HG03520 (cell line): Measurements from ENCODE around the gene JMJD8.
"Not testable (repeated sequence)": the region's sequence is repeated elsewhere in the genome, so short reads cannot be mapped to it uniquely, and the experiment has no call there.

Source experiments
- ATAC-seq: cut with Tn5 transposase; IDR thresholded peaks from one replicate; pipeline ENCODE4 v1.9.1; 2021; ENCODE audit warnings: mild to moderate bottlenecking, moderate library complexity; ENCODE audit not compliant: unreplicated experiment

The JMJD8 gene

DNA sequence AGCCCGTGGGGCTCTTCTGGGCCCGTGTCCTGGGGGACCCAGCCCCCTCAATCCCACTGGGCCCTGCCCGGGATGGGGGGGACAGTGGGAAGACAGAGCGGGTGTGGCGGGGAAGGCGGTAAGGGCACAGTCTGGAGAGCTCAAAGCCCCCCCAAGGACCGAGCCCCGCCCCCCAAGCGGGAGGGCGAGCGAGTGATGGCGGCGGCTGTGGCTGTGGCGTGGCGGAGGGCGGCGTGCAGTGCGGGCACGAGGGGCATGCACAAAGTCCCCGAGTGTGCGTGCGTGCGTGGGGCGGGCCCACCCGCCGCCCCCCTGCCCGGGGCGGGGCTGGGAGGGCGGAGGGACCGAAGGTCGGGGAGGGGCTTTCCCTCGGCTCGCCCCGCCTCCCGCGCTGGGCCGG, 9.6 kb upstream of the JMJD8 start:
- ATAC-seq: no peak

DNA sequence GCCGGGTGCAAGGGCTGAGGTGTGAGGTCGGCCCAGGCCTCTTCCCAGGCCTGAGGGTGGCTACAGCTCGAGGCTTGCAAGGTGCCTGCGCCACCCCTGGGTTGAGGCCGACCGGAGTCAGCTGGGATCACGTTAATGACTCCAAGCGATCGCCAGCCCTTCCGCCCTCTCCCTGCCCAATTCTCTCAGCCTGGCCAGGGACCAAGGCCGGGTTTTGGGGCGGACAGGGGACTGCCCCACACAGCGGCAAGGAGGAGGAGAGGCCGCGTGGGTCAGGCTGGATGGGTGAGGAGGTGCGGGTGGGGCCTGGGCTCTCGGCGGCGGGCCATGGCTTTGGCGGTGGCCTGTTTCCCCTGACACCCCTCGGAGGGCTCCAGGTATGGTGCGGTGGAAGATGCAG, 9.2 kb upstream of the JMJD8 start:
- ATAC-seq: no peak

DNA sequence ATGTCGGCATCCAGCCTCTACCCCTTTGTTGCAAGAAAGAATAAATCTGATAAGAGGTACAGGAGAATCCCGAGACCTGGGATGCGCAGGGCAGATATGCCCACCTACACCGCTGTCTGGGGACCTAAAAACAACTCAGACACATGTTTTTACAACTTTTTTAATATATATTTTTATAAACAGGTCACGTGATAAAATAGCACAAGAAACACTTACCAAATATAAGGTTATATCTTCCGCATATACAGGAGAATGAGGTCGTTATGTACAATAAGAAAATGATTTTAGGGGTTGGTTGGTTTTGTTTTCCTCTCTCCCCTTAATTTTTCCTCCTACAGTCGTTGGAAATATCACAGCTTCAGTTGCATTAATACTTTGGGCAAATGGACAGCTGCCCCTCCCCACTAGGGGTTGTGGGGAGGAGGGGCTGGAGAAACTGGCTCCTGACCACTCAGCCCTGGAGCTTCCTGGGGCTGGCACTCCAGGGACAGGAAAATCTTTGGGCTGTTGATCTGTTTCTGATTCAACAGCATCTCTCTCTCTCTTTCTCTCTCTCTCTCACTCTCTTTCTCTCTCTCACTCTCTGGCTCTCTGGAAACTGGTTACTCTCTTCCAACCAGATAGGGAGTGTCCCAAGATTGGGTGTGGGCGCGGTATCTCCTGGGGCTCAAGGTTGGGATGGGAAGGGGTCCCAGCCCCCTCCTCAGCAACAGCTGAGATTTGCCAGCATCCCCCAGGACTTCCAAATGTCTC, 8.4 kb upstream of the JMJD8 start:
- ATAC-seq: no peak

DNA sequence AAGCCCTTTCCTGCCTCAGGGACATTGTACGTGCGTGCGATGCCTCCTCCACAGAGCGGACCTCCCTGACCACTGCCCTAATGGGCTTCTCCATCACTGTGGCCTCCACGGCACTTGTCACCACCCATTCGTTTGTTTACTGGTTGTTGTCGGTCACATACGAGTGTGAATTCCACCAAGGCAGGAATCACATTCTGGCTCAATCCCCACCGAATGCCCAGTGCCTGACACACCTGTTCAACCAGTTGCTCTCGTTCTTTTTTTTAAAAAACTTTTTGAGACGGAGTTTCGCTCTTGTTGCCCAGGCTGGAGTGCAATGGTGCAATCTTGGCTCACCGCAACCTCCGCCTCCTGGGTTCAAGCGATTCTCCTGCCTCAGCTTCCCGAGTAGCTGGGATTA, 7.1 kb upstream of the JMJD8 start:
- not testable (repeated sequence) for ATAC-seq

DNA sequence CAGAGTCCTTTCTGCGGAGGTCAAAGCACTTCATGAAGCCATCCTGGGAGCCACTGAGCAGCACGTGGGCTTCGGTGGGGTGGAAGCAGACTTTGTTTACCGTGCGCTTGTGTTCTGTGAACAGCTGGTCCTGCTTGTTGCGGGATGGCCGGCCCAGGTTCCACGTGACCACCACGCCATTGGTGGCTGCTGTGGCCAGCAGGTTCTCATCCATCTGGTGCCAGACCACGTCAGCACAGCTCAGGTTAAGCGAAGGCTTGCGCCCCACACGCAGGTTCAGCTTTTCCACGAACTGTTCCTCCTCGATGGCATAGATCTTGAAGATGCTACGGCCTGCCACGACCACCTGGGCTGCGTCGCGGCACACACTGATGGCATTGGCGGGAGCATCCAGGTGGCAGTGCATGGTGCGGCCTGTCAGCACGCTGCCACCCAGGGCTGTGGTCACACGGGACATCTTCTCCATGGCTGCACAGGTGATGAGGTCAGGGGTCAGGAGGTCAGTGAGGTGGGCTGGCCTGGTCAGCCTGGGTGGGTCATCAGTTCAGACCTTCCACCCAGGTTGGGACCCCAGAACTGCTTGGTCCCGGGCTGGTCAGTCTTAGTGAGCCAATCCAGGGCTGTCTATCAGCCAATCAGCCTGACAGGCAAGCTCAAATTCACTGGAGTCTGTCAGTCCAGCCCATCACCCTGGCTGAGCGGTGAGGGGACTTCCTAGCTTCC, 5.2 kb upstream of the JMJD8 start:
- no peak for ATAC-seq

DNA sequence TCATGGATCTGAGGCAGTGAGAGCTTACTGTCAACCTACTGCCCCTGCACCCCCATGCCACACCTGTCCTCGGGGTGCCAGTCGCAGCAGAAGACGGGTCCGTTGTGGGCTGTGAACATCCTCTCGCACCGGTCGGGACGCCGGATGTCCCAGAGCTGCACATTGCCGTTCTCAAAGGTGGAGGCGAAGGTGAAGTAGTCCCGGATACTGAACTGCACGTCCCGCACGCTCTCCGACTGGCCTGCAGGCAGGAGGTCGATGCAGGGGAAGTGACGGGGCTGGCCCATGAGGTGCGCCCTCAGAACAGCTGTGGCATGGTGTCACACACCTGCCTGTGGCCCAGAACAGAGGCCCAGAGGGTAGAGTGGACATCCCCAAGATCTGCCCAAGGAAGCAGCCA, 3.4 kb upstream of the JMJD8 start:
- no peak for ATAC-seq

DNA sequence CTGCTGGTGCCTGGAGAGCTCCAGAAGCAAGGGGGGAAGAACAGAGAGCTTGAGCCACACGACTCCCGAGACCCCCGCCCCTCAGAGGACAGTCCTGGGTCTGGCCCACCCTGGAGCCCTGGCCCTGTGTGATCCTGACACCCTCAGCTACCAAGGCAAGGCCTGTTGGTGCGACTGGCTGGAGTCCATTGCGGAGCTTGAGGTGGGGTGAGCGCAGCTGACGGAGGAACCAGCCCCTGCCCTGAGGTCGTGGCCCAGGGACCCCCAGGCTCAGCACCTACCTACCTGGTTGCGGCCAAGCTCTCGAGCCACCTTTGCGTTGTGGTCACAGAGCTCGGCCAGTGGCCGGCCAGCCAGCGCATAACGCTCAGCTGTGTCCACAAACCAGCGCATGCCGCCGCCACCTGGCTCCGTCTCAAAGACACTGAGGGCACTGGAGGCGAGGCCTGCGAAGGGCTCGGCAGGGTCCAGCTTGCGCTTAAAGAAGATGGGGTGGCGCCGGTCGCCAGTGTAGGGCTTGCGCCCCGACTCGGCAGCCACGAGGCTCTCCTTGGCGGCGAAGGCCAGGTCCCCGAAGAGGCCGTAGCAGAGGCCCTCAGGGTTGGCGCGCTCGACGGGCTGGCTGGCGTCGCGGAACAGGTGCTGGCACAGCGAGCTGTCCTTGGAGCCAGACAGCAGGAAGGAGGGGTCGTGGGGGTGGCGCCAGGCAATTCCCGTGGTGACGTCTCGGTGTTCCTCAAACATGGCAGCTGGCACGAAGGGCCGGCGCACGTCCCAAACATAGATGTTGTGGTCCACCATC, 2.5 kb upstream of the JMJD8 start:
- no peak for ATAC-seq

DNA sequence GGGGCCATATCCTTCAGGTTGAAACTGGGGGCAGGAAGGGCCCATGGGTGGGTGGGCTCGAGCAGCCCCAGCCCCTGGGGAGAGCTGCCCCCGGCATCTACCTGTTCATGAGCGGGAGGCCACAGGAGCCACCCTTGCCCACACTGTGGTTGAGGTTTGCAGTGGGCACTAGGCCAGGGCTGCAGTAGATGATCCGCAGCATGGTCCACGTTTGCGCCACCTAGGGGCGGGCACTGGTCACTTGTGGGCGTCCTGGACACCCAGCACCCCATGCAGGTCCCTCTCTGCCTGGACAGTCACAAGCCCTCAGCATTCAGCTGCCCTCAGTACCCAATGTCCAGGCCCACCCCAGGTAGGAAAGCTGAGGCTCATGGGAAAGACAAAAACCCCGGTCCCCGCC, 1.8 kb upstream of the JMJD8 start:
- no peak for ATAC-seq

DNA sequence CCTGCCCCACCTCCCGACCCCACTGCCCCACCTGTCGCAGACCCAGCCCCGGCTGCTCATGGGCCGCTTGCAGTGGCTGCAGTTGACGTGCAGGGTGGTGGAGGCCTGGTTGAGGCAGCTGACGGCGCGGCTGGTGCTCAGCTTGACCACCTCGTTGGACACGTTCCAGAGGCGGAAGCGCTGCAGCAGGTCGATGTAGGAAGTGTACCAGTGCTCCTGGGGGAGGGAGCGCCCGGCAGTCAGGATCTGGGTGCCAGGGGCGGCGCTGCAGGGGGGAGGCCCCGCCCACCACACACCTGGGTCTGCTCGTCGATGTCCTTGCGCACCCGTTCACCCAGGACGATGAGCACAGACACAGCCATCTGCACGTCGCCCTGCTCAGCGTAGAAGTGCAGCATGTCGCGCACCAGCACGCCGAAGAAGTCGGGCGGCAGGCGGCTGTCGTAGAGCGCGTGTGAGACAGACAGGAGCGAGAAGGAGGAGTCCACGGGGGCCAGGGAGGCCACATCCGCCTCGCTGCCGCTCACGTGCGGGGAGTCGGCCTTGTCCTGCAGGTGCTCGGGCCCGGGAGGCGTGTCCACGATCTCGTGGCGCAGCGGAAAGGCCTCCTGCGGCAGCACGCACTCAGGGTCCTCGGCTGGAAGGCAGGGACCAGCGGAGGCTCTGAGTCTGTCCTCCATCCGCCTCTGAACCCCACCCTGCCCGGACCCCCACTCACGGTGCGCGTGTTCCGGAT, 995 bp upstream of the JMJD8 start:
- no peak for ATAC-seq

DNA sequence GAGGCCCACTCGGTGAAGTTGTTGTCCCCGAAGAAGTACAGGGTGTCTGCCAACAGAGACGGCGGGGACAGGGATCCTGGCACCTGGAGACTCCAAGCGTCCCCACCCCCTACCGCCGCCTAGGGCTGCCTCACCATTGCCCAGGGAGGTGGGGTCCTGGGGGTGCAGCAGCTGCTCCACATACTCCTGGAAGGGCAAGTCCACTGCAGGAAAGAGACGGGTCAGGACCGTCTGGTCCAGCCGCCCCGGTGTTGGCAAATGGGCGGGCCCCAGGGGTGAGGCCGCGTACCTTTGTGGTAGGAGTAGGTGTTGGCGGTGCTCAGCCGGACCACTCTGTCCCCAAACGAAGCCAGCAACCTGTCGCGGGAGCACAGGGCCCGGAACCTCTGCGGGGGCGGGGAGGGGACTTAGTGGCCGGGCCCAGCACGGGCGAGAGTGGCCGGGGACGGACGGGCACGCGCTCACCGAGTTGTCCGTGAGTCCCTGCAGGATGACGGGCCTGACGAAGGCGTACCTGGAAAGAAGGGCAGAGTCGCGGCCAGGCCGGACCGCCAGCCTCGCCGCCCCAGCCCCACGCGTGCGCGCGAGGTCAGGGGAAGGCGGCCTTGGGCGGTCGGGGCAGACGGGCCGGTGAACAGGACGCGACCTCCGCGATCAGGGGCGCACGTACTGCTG, 601 bp downstream of the JMJD8 start:
- no peak for ATAC-seq

DNA sequence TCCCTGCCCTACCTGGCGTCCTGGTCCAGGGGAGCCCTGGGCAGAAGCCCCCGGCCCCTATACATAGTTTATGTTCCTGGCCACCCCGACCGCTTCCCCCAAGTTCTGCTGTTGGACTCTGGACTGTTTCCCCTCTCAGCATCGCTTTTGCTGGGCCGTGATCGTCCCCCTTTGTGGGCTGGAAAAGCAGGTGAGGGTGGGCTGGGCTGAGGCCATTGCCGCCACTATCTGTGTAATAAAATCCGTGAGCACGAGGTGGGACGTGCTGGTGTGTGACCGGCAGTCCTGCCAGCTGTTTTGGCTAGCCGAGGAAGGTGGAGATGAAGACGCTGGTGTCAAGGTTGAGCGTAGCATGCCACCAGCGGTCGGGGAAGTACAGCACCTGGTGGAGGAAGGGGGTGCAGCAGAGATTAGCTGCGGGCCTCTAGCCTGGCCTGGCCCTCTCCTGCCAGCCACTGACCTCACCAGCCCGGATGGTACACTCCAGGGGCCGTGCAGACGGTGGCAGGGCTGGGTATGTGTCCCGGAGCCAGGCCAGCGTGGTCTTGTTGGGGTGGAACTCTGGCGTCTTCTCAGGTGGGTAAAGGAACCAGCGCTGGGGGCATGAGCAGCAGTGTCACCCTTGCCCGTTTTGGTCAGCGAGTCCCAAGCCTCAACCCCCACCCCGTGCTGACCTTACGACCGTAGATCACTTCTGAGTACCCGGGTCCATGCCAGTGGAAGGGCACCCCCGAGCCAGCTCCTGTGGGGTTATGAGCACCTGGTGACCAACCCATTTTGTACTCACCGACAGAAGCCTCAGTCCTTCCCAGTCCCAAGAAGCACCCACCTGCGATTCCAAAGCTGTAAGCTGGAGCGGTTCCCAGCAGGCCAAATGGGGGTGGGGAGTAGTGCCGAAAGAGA, 1.4 kb downstream of the JMJD8 start:
- ATAC-seq: no peak

DNA sequence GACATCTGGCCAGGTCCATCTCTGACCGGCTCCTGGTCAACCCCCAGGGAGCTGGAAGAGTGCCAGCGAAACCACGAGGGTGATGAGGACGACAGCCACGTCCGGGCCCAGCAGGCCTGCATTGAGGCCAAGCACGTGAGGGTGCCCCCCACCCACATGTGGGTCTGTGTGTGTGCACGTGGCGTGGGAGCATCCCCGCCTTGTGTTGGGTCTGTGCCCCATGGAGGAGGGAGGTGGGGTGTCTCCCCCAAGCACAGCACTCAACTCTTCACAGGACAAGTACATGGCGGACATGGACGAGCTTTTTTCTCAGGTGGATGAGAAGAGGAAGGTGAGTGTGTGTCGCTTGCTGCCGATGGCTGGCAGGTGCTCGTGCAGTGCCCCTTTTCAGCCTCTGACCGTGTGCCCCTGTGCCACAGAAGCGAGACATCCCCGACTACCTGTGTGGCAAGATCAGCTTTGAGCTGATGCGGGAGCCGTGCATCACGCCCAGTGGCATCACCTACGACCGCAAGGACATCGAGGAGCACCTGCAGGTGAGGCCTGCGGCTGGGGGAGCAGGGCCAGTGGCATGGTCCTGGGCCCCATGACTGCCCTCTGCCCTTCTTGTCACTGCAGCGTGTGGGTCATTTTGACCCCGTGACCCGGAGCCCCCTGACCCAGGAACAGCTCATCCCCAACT, 2.2 kb downstream of the JMJD8 start:
- no peak for ATAC-seq

DNA sequence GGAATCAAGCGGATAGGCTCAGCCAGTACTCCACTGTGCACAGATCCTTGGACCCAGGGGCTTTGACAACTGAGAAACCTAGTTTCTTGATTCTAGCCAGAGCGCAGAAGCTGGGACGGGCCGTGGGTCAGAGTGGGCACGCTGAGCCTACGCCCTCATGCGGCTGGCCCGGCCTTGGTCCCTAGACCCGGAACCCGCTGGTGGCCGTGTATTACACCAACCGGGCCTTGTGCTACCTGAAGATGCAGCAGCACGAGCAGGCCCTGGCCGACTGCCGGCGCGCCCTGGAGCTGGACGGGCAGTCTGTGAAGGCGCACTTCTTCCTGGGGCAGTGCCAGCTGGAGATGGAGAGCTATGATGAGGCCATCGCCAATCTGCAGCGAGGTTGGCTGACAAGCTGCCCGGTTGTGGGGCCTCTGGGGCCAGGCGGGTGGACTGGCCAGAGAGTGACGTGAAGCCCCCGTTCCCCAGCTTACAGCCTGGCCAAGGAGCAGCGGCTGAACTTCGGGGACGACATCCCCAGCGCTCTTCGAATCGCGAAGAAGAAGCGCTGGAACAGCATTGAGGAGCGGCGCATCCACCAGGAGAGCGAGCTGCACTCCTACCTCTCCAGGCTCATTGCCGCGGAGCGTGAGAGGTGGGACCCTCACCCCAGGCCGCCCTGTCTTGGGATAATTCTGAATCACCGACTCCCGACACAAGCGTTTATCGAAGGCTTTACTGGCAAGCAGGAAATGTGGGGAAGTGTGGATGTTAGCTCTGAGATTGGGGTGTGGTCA, 3.0 kb downstream of the JMJD8 start:
- ATAC-seq: no peak

DNA sequence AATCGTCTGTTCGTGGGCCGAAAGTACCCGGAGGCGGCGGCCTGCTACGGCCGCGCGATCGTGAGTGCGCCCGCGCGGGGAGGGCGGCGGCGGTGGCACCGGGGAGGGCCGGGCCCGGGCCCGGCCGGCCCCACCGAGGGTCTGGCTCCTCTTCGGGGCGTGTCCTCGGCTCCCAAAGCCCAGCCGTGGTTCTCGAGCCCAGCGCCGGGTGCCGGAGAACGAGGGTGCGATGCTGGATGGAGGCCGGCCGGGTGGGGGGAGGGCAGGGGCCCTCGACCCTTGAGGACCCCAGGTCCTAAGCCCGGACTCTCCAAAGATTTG, 3.5 kb downstream of the JMJD8 start:
- no peak for ATAC-seq

DNA sequence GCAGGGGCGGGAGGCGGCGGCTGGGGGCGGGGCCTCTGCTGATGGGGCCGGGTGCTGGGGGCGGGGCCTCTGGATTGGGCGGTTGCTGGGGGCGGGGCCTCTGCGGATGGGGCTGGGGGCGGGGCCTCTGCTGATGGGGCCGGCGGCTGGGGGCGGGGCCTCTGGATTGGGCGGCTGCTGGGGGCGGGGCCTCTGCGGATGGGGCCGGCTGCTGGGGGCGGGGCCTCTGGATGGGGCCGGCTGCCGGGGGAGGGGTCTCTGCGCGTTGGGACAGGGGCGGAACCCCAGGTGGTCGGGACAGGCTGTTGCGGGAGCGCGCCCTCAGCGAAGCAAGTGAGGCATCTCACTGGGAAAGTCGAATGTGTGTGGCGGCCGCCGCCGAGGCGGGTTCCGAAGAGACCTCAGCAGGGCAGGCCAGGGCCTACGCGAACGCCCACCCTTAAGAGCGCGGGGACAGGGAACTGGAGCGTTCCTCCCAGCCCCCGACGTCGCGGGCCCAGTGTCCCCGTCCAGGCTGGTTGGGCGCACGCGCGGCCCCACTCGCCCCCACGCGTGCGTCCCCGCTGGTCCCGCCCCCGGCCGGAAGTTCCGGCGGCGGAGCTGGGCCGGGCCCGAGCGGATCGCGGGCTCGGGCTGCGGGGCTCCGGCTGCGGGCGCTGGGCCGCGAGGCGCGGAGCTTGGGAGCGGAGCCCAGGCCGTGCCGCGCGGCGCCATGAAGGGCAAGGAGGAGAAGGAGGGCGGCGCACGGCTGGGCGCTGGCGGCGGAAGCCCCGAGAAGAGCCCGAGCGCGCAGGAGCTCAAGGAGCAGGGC, 4.1 kb downstream of the JMJD8 start, which contains the start of gene STUB1:
Gene STUB1 (plus strand): TSS at position 597 of the 811 bp plus-strand sequence. CDS start 116 bp downstream, at position 713.
- peak; percentile 38 for ATAC-seq

DNA sequence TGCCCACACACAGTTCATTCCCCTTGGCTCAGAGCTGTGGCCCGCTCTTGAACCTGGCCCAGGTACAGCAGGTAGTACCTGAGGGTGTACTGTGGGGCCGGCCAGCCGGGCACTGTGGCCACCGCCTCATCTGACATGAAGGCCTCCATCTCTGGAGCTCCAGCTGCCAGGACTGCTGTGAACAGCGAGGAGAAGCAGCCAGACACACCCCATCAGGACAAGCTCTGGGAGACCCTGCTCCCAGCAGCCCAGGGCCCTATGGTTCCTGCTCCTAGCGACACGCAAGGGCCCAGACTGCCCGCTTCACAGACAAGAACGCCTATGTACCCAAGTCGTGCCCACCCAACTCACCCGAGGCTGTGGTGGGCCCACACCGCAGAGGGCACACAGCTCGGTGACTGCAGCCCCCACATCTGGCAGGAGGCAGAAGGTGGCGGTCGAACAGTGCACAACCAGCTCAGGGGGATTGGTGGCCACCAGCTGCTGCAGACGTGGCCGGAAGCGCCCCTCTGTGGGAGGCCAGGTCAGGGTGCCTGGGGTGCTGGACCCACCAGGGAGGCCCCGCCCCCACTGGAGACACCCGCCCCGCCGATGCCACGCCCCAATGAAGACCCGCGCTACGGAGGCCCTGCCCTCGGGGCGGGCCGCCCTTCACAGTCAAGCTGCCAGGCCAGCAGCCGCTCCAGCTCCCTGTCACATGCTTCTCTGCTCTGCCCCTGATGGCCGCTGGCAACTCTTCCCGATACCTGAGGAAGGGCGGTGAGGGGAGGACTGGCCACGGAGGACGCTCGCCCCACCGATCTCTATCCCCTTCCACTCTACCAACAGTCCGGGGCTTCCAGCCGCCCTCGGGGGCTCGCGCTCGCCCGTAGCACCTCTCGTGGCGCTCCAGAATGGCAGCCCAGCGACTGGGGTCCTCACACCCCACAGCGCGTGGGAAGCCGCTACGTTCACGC, 5.0 kb downstream of the JMJD8 start:
- no peak for ATAC-seq
